ENCODE results near the gene TTC22.

The TTC22 gene

GRCh38 chr1:54754045-54754444 is 47.1 kb downstream of the TTC22 start:
- no peak for DNase-seq (ENCODE audit: low read depth in 2 of 2, low spot score in 1 of 2)

DNA sequence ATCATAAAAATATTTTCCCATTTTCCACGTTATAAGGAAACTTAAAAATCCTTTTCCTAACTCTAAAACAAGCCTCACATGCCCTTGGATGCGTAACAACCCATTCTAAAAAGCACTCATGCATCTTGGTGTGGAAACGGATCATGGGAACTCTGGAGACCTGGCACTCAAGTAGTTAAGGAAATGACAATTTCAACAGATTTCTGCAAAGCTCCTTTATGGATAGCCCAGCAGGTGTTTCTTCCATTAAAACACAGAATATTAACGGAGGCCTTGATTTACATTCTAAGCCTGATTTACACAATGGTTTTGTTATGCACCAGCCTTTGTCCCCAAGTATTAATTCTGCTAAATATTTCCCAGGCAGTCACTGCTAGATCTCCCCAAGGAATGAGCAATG is 49.7 kb downstream of the TTC22 start:
- DNase-seq (ENCODE audit: low read depth in 2 of 2, low spot score in 1 of 2), result no peak

DNA sequence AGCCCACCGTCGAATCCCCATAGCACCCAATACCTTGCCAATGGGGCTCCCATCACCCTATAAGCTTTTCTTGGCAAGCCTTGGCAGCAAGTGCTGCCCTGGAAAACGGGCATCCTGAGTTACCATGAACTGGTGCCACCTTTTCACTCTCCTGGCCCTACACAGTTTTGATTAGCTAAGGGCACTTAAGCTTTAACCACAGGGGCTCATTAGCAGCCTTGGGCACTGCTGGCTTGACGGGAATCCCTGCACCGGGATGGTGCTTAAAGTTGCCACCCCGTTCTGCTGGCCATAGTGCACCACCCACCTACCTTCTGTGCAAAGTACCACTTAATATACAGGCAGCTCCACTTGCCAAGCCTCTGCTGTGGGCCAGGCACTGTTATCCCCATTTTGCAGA is 50.5 kb downstream of the TTC22 start:
- no peak for DNase-seq (ENCODE audit: low read depth in 2 of 2, low spot score in 1 of 2)

- no peak for DNase-seq (ENCODE audit: low read depth in 2 of 2, low spot score in 1 of 2)
Observed at GRCh38 chr1:54748094-54748835, 52.9 kb downstream of the TTC22 start.

GRCh38 chr1:54745864-54746263 is 55.3 kb downstream of the TTC22 start:
- no peak for DNase-seq (ENCODE audit: low read depth in 2 of 2, low spot score in 1 of 2)

DNA sequence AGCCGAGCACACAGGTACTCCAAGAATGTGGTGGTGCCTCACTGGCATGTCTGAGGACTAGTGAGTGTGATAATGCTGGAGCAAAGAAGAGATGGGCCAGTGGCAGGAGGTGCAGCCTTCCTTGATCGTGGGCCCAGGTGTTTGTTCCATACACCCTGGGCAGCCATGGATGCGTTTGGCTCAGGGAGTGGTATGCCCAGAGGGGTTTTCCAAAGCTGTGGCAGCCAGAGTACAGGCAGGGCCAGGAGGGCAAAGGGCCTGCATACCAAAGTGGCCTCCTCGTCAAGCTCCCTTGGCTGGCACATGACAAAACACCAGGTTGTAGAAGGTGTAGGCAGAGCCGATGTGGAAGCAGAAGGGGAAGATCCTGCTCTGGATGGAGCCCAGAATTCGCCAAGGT is 55.8 kb downstream of the TTC22 start:
- no peak for DNase-seq (ENCODE audit: low read depth in 2 of 2, low spot score in 1 of 2)

DNA sequence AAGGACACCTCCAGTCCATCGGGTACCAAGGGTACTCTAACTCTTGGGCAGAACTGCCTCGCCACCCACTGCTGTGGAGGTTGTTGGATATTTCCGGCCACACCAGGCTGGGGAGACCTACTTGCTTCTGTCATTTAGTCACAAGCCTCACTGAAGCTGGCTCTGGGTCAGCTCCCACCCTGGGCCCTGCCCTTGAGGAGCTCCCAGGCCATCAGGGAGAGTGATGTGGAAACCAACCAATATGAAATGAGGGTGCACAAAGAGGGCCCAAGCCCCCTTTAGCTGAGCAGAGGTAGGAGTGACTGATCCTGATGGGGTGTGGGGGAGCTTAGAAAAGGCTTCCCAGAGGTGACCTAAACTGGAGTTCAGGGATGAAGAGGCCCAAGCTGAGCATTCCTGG is 56.4 kb downstream of the TTC22 start:
- no peak for DNase-seq (ENCODE audit: low read depth in 2 of 2, low spot score in 1 of 2)

DNA sequence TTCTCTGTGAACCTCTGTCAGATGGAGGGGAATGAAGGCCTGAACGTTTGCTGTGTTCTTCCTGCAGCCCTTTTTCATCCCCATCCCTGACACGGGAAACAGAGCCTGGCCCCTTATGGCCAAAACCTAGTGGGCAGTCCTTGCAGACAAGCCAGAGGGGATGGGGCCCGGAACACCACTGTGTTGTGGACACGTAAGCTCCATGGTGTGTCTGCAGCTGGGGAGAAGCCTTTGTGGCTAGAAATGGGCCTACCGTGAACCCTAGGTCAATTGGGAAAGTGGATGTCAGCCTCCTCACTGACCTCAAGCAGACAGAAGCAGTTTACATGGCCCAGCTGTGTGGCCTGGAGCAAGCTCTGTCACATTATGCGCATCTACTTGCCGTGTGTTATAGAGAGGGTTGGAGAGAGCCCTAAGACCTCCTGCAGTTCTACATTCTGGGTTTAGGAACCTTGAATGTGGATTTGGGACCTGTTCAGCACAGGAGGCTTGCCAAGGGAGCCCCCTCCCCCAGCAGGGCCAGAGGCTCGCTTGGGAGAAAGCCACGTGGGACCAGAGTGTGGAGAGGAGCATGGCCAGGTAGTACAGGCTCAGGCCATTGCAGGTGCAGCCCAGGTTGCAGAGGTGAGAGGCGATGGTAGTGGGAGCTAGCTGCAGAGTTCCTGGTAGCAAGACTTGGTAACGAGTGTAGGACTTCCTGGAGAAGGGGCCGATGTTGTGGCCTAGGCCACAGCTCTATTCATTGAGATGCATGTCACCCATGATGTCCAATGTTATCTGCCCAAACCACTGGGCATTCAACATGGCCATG is 57.5 kb downstream of the TTC22 start:
- DNase-seq (ENCODE audit: low read depth in 2 of 2, low spot score in 1 of 2), result no peak

DNA sequence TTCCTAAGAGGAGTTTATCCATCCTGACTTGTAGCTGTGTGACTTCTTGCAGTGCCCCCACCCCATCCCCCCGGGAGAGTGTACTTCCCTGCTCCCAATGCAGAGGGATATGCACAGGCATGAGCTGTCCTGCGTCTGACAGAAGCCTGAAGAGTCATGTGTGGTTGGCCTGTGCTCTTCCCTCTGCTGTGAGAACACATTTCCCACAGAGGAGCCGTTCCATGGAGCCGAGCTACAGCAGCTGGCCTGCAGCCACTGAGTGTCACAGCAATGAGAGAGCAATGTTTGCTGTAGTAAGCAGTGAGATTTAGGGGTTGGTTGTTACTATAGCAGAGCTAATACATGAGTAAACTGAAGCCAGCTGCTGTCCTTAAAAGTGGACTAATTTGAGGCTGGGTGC is 58.8 kb downstream of the TTC22 start:
- no peak for DNase-seq (ENCODE audit: low read depth in 2 of 2, low spot score in 1 of 2)

DNA sequence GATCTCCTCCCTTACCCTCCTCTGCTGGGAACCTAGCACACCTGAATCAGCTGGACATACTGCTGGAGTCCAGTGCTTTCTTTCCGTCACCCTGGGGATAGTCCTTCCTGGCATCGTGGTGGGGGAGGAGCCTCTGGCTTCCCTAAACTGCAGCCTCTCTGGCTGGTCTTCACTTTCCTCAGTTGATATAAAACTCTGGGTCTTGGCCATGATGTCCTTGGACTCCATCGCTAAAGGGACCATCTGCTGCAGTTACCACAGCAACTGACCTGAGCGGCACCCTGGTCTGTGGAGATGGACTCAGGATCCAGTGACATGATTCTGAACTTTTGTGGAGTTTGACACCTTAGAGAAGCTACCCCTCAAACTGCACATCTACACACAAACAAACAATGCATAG is 59.6 kb downstream of the TTC22 start:
- no peak for DNase-seq (ENCODE audit: low read depth in 2 of 2, low spot score in 1 of 2)

- DNase-seq (ENCODE audit: low read depth in 2 of 2, low spot score in 1 of 2), result no peak
Observed at GRCh38 chr1:54738244-54738643, 62.9 kb downstream of the TTC22 start.

DNA sequence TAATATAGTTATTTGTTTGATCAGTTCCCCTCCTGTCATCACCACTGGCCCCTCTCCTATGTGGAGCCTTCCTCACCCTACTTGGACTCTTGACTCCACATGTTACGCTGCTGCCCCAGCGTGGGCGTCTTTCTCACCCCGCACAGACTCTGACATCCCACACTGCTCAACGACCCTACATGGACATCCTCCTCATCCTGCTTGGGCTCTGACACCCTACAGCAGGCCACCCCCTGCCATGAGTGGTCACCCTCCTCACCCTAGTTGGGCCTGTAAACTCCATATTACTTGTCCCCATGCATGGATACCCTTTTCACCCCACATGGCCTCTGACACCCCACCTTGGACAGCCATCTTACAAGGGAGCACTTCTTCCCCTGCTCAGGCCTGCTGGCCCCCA is 64.4 kb downstream of the TTC22 start:
- DNase-seq (ENCODE audit: low read depth in 2 of 2, low spot score in 1 of 2), result no peak
